Upper lobe of left lung (tissue), 6 donors: Measurements from ENCODE around the gene PIK3C2G. TPM values are rescaled to one million over a fixed set of nuclear protein-coding genes. Genes with fewer than 3 reads are reported as not detected.
A peak's percentile ranks its signal among the peaks of the same experiment; 100 is the strongest.
"Not testable (repeated sequence)": the region's sequence is repeated elsewhere in the genome, so short reads cannot be mapped to it uniquely, and the experiment has no call there.

ENCODE experiments used
- ATAC-seq, 2 donors: fragments of 200-7000 bp; cut with Tn5 transposase; one replicate each; pipeline ENCODE4 v1.9.1; 2022; ENCODE audit warnings: mild to moderate bottlenecking in 2 of 2, moderate library complexity in 2 of 2; ENCODE audit not compliant: low FRiP score in 2 of 2
- DNase-seq, 2 donors: peaks; one replicate each; pipeline ENCODE4 v3.0.0-alpha.2; 2019 to 2020
- H3K27ac ChIP-seq, 4 donors: fragments of 200-600 bp; sonication (generic); one replicate each; pipeline ENCODE4 v1.5.1; 2016 to 2019
- H3K27me3 ChIP-seq, 4 donors: fragments of 200-600 bp; sonication (generic); one replicate each; pipeline ENCODE4 v1.5.1; 2017 to 2019
- H3K36me3 ChIP-seq, 4 donors: fragments of 200-600 bp; sonication (generic); one replicate each; pipeline ENCODE4 v1.5.1; 2016 to 2019
- H3K4me1 ChIP-seq, 4 donors: fragments of 200-600 bp; sonication (generic); one replicate each; pipeline ENCODE4 v1.5.1; 2018 to 2019
- H3K4me3 ChIP-seq, 4 donors: fragments of 200-600 bp; sonication (generic); one replicate each; pipeline ENCODE4 v1.5.1; 2017 to 2019; ENCODE audit warnings: mild to moderate bottlenecking in 2 of 4, moderate library complexity in 1 of 4
- H3K9me3 ChIP-seq, 4 donors: fragments of 200-600 bp; sonication (generic); one replicate each; pipeline ENCODE4 v1.5.1; 2018 to 2019
- EP300 ChIP-seq, 4 donors: sonication (generic); formaldehyde crosslinking; IDR thresholded peaks; one replicate each; pipeline ENCODE4 v1.5.1; 2017; ENCODE audit warnings: antibody characterized with exemption in 4 of 4, control low read depth in 2 of 4
- POLR2A ChIP-seq, 4 donors: fragments of 450-650 bp; IDR thresholded peaks; one replicate each; pipeline ENCODE4 v1.5.1; 2016 to 2017; ENCODE audit warnings: antibody characterized with exemption in 4 of 4, mild to moderate bottlenecking in 2 of 4
- POLR2AphosphoS5 ChIP-seq, 2 donors: sonication (generic); formaldehyde crosslinking; IDR thresholded peaks; one replicate each; pipeline ENCODE4 v1.5.1; 2017; ENCODE audit warnings: antibody characterized with exemption in 2 of 2
- WGBS, 2 donors: methylation state at CpG; one replicate each; pipeline ENCODE4 v1.1.5; 2017 to 2018; 5-methylcytosine and 5-hydroxymethylcytosine counted together
- total RNA-seq, 6 donors: library from RNA; depleted of rRNA in 4 of 6; stranded (reverse); fragments of >200 nt in 4 of 6; gene quantifications; one replicate each; pipeline versions ENCODE4 v1.1.0 to v1.2.1, GENCODE V29; 2016 to 2021
- TF ChIP-seq, protein P1 (sequence below), 6 experiments: fragments of 450-650 bp in 4 of 6; fragments of 200-600 bp in 2 of 6; sonication (generic) in 2 of 6; IDR thresholded peaks; one replicate each; pipeline ENCODE4 v1.5.1; 2016 to 2019; ENCODE audit warnings: antibody characterized with exemption in 6 of 6
- donor health status: DM: no; HTN: no; CAD: no; lungs with moderate emphysema.
- donor health status: DM: no; HTN: yes; CAD: no; lungs with severe emphysema.

PIK3C2G gene
- total RNA-seq, 6 donors from 2014 or later, result 0.33 to 3.1 (median 0.39) TPM; not detected in 1

- Histone ChIP-seq H3K27ac (no peak overlapping the region), H3K9me3 (no peaks in the 10 kb centered on the region), H3K27me3 (no peaks in the 10 kb centered on the region), H3K4me3 (no peak overlapping the region), H3K36me3 (no peaks in the 10 kb centered on the region), H3K4me1 (no peaks in the 10 kb centered on the region)
- TF ChIP-seq, protein P1, sequence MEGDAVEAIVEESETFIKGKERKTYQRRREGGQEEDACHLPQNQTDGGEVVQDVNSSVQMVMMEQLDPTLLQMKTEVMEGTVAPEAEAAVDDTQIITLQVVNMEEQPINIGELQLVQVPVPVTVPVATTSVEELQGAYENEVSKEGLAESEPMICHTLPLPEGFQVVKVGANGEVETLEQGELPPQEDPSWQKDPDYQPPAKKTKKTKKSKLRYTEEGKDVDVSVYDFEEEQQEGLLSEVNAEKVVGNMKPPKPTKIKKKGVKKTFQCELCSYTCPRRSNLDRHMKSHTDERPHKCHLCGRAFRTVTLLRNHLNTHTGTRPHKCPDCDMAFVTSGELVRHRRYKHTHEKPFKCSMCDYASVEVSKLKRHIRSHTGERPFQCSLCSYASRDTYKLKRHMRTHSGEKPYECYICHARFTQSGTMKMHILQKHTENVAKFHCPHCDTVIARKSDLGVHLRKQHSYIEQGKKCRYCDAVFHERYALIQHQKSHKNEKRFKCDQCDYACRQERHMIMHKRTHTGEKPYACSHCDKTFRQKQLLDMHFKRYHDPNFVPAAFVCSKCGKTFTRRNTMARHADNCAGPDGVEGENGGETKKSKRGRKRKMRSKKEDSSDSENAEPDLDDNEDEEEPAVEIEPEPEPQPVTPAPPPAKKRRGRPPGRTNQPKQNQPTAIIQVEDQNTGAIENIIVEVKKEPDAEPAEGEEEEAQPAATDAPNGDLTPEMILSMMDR (IDR thresholded peaks at IDR 0.05), result no peak
- TF ChIP-seq POLR2AphosphoS5 (IDR thresholded peaks at IDR 0.05), result no peak
- no peak for TF ChIP-seq EP300 (IDR thresholded peaks at IDR 0.05)
- no peak for TF ChIP-seq POLR2A (IDR thresholded peaks at IDR 0.05)
- ATAC-seq (no peak), DNase-seq (no peak)
- WGBS, 2 donors, result 47 to 67% methylated on average over 1 of the region's 1 CpG
Observed at GRCh38 chr12:18254081-18254480, 7.2 kb upstream of the PIK3C2G start.

DNA sequence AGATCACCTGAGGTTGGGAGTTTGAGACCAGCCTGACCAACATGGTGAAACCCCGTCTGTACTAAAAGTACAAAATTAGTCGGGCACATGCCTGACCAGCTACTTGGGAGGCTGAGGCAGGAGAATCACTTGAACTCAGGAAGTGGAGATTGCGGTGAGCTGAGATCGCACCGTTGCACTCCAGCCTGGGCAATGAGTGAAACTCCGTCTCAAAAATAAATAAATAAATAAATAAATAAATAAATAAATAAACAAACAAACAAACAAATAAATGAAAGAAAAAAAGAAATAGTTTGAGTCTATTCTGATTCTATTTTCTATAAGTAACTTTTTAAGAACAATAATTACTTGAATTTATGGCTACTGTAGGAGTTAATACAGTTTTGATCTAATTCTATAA, 6.3 kb upstream of the PIK3C2G start:
- WGBS, 2 donors, result 80 to 88% methylated on average over 6 of the region's 6 CpGs

DNA sequence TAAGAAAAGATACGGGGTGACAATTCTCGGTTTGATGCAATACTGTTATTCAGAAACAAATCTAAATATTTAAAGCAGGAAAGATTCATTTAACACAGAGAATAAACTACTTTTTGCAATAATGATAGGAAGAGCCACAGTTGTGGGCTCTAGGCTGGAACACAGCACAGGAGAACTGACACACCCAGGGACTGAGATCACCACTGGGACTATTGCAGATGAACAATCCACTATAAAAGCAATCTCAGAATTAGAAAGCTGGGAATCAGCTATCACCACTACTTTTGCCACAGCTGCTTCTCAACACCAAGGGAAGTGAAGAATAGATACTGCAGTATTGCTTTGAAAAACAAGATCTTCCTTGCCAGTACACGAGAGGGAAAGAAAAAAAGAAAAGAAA, 4.1 kb upstream of the PIK3C2G start:
- ATAC-seq (peak in 1 of 2 donors; percentile 60), DNase-seq (no peak)
- TF ChIP-seq, protein P1 (IDR thresholded peaks at IDR 0.05), result no peak
- TF ChIP-seq POLR2A (IDR thresholded peaks at IDR 0.05), result no peak
- TF ChIP-seq EP300 (IDR thresholded peaks at IDR 0.05), result no peak
- TF ChIP-seq POLR2AphosphoS5 (IDR thresholded peaks at IDR 0.05), result no peak
- no peaks in the 10 kb centered on the region for H3K9me3 ChIP-seq
- no peaks in the 10 kb centered on the region for H3K27me3 ChIP-seq
- WGBS, 2 donors, result 78 to 88% methylated on average over 3 of the region's 3 CpGs
- H3K4me3 ChIP-seq, result no peak overlapping the region
- H3K36me3 ChIP-seq, result no peaks in the 10 kb centered on the region
- no peaks in the 10 kb centered on the region for H3K4me1 ChIP-seq
- H3K27ac ChIP-seq, result no peak overlapping the region

More for the DNA sequence above, 6.3 kb upstream of the PIK3C2G start:
- not testable (repeated sequence) for ATAC-seq, H3K27ac ChIP-seq, H3K4me1 ChIP-seq, DNase-seq, H3K9me3 ChIP-seq, H3K4me3 ChIP-seq, H3K27me3 ChIP-seq, H3K36me3 ChIP-seq

DNA sequence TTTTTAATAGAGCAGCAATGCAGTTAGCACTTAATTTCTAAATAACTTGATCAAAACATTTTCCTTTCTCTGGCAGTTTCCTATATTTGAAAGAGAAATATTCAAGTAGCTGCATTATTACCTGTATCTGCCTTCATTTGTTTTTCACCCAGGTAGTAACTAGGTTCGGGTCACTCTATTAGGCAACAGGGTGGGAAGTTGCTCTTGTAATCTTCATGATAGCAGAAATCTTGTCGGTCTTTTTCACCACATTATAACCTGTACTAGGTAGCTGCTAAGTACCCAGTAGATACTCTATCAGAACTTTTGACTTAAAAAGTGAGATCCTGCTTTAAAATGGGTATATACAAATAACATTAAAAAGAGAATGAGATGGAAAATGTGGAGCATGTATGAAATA, 2.4 kb upstream of the PIK3C2G start:
- H3K4me3 ChIP-seq, result no peak overlapping the region
- 79 to 92% methylated on average over 2 of the region's 2 CpGs for WGBS, 2 donors
- no peak for DNase-seq
- TF ChIP-seq EP300 (IDR thresholded peaks at IDR 0.05) (no peak), POLR2AphosphoS5 (IDR thresholded peaks at IDR 0.05) (no peak), POLR2A (IDR thresholded peaks at IDR 0.05) (no peak)
- TF ChIP-seq, protein P1 (IDR thresholded peaks at IDR 0.05), result no peak
- no peaks in the 10 kb centered on the region for H3K4me1 ChIP-seq
- no peak overlapping the region for H3K27ac ChIP-seq
- ATAC-seq, result no peak
- H3K27me3 ChIP-seq, result no peaks in the 10 kb centered on the region
- no peaks in the 10 kb centered on the region for H3K36me3 ChIP-seq
- H3K9me3 ChIP-seq, result no peaks in the 10 kb centered on the region

- Histone ChIP-seq H3K27me3 (no peaks in the 10 kb centered on the region), H3K4me1 (no peaks in the 10 kb centered on the region), H3K36me3 (no peaks in the 10 kb centered on the region), H3K27ac (no peak overlapping the region), H3K4me3 (no peak overlapping the region), H3K9me3 (no peaks in the 10 kb centered on the region)
- TF ChIP-seq POLR2A (IDR thresholded peaks at IDR 0.05) (no peak), EP300 (IDR thresholded peaks at IDR 0.05) (no peak), POLR2AphosphoS5 (IDR thresholded peaks at IDR 0.05) (no peak)
- TF ChIP-seq, protein P1 (IDR thresholded peaks at IDR 0.05), result no peak
- DNase-seq (no peak), ATAC-seq (no peak)
- 83 to 95% methylated on average over 1 of the region's 1 CpG for WGBS, 2 donors
Observed at GRCh38 chr12:18259906-18260682, 1.2 kb upstream of the PIK3C2G start.
